Endothelial cell of umbilical vein (primary cell): ENCODE data around the gene KIDINS220. TPM values are rescaled to one million over a fixed set of nuclear protein-coding genes. Genes with fewer than 3 reads are reported as not detected.

ENCODE experiments used
- BruUV-seq: library from RNA; stranded (reverse); fragments of 400-500 nt; replicated peaks from 2 replicates; lab custom pipeline; 2021; lab: Mats Ljungman, UMichigan
- CTCF ChIA-PET: fragments of 300-600, 350-600 bp; sonication (Branson Sonifier 250); formaldehyde crosslinking; loops from one replicate; lab custom pipeline; 2021; ENCODE audit warnings: antibody characterized with exemption, inconsistent platforms; lab: Charles Lee
- POLR2A ChIA-PET: fragments of 300-600, 350-600 bp; sonication (Branson Sonifier 250); formaldehyde crosslinking; loops from one replicate; lab custom pipeline; 2021; ENCODE audit warnings: antibody characterized with exemption, inconsistent platforms; lab: Charles Lee
- DNase-seq: peaks from one replicate; pipeline ENCODE4 v3.0.0-alpha.2; 2011; ENCODE audit warnings: low read depth, low spot score
- FAIRE-seq: peaks from 2 replicates; lab custom pipeline; 2011; peaks lifted over from hg19 to GRCh38; lab: Jason Lieb, UNC
- H2AFZ ChIP-seq: 2 replicates; pipeline ENCODE4 v1.6.0; 2012; ENCODE audit warnings: low read depth, low read length, control low read depth, inconsistent platforms
- H3K27ac ChIP-seq: 2 replicates; pipeline ENCODE4 v1.5.1; 2011; ENCODE audit warnings: low read depth, mild to moderate bottlenecking, control low read depth, low read length, moderate library complexity; ENCODE audit not compliant: insufficient read depth
- H3K27me3 ChIP-seq, 2 experiments: 2 replicates each; pipeline versions ENCODE4 v1.6.0 to v1.6.1; 2011; ENCODE audit warnings: low read length in 2 of 2, mixed read lengths in 1 of 2; ENCODE audit not compliant: control insufficient read depth in 2 of 2, insufficient read depth in 2 of 2
- H3K36me3 ChIP-seq, 2 experiments: 2 replicates in 1 of 2; 3 replicates in 1 of 2; pipeline ENCODE4 v1.5.1; 2011; ENCODE audit warnings: low read length in 2 of 2, mild to moderate bottlenecking in 1 of 2, moderate library complexity in 1 of 2; ENCODE audit not compliant: control insufficient read depth in 2 of 2, insufficient read depth in 2 of 2; ENCODE audit errors: extremely low read depth in 1 of 2
- H3K4me1 ChIP-seq: 3 replicates; pipeline ENCODE4 v1.5.1; 2011; ENCODE audit warnings: mild to moderate bottlenecking, low read length; ENCODE audit not compliant: control insufficient read depth, insufficient read depth; ENCODE audit errors: extremely low read depth
- H3K4me2 ChIP-seq: 2 replicates; pipeline ENCODE4 v1.6.1; 2011; ENCODE audit warnings: low read length, control low read depth, mixed read lengths; ENCODE audit not compliant: insufficient read depth
- H3K4me3 ChIP-seq, 3 experiments: fragments of 200-600 bp in 1 of 3; sonication (generic), shearing (Covaris generic) in 1 of 3; replicated peaks in 1 of 3; 2 replicates each; pipeline ENCODE4 v1.5.1; 2011 to 2016; ENCODE audit warnings: control low read depth in 3 of 3, low read length in 3 of 3, mild to moderate bottlenecking in 2 of 3, inconsistent platforms in 1 of 3, low read depth in 1 of 3, moderate library complexity in 1 of 3; ENCODE audit not compliant: insufficient read depth in 1 of 3
- H3K79me2 ChIP-seq: 2 replicates; pipeline ENCODE4 v1.6.0; 2012; ENCODE audit warnings: low read length, inconsistent platforms; ENCODE audit not compliant: control insufficient read depth, insufficient read depth
- H3K9ac ChIP-seq: replicated peaks from 2 replicates; pipeline ENCODE3; 2011; ENCODE audit warnings: low read length, control low read depth; ENCODE audit not compliant: insufficient read depth; ENCODE audit errors: extremely low read depth
- H3K9me1 ChIP-seq: replicated peaks from 3 replicates; pipeline ENCODE4 v1.6.0; 2011; ENCODE audit warnings: mild to moderate bottlenecking, low read length; ENCODE audit not compliant: control insufficient read depth, insufficient read depth; ENCODE audit errors: extremely low read depth
- H3K9me3 ChIP-seq: replicated peaks from 2 replicates; pipeline ENCODE4 v1.5.1; 2012; ENCODE audit warnings: low read length, inconsistent platforms; ENCODE audit not compliant: control insufficient read depth, insufficient read depth
- H4K20me1 ChIP-seq: replicated peaks from 2 replicates; pipeline ENCODE3; 2011; ENCODE audit warnings: mild to moderate bottlenecking, low read length; ENCODE audit not compliant: control insufficient read depth, insufficient read depth; ENCODE audit errors: extremely low read depth
- CTCF ChIP-seq, 2 donors: IDR thresholded peaks; 1 replicate in 1 of 2; 2 replicates in 1 of 2; pipeline ENCODE4 v1.5.1; 2011; ENCODE audit warnings: low read length in 2 of 2, mild to moderate bottlenecking in 2 of 2, moderate library complexity in 2 of 2, control low read depth in 1 of 2, inconsistent platforms in 1 of 2, low read depth in 1 of 2; ENCODE audit not compliant: insufficient read depth in 1 of 2; ENCODE audit errors: extremely low read depth in 1 of 2
- EZH2 ChIP-seq: IDR thresholded peaks from 2 replicates; pipeline ENCODE4 v1.6.1; 2012; ENCODE audit warnings: borderline replicate concordance, low read depth, mild to moderate bottlenecking, moderate library complexity, low read length, inconsistent platforms; ENCODE audit not compliant: severe bottlenecking
- GATA2 ChIP-seq: IDR thresholded peaks from 2 replicates; pipeline ENCODE4 v1.7.0; 2011; ENCODE audit warnings: low read depth, mild to moderate bottlenecking, moderate library complexity, mixed read lengths, low read length; ENCODE audit not compliant: insufficient read length, insufficient read depth
- JUN ChIP-seq: IDR thresholded peaks from 2 replicates; pipeline ENCODE4 v1.6.1; 2011; ENCODE audit warnings: borderline replicate concordance, low read depth; ENCODE audit not compliant: insufficient read length, insufficient read depth
- MYC ChIP-seq: IDR thresholded peaks from one replicate; pipeline ENCODE4 v1.6.1; 2011; ENCODE audit warnings: mild to moderate bottlenecking, low read depth, low read length
- POLR2A ChIP-seq: IDR thresholded peaks from 2 replicates; pipeline ENCODE4 v1.6.1; 2012; ENCODE audit warnings: low read depth, mild to moderate bottlenecking, control low read depth, low read length
- POLR2AphosphoS5 ChIP-seq: IDR thresholded peaks from 2 replicates; pipeline ENCODE4 v1.6.1; 2012; ENCODE audit warnings: low read depth, mild to moderate bottlenecking, control low read depth, low read length, moderate library complexity; ENCODE audit not compliant: insufficient read depth
- dilution Hi-C: fragments of 300-500 bp; cut with MboI; formaldehyde crosslinking; loops from one replicate; pipeline ENCODE4 v1.15.0; 2019; ENCODE audit warnings: low sequenced_read_pairs; ENCODE audit not compliant: extremely low pct_ligation_motif_present
- intact Hi-C: fragments of 100-400 bp; cut with micrococcal nuclease; formaldehyde crosslinking; loops from one replicate; pipeline ENCODE4 v1.10.0; 2022
- polyA plus RNA-seq, 4 experiments: library from polyadenylated mRNA; depleted of rRNA in 3 of 4; stranded (reverse) in 3 of 4; unstranded in 1 of 4; fragments of >200 nt; gene quantifications; 2 replicates each; pipeline versions ENCODE4 v1.2.1 to v1.2.3, GENCODE V29; 2011 to 2012; ENCODE audit warnings: missing spikeins in 1 of 4
- total RNA-seq: library from RNA; stranded (reverse); gene quantifications from 2 replicates; pipeline ENCODE4 v1.2.3, GENCODE V29; 2021

Gene KIDINS220
- total and polyA plus RNA-seq, 2 donors (not counting 3 experiments of a cell fraction or from before 2014, with no cell fraction given): 33.9 to 41.3 TPM

GRCh38 chr2:8847400-8847799 lies 10.0 kb upstream of the KIDINS220 start:
- dilution Hi-C loops: no loop called here
- Histone ChIP-seq H3K27me3 (peaks cover 3 to 6% of the 10 kb centered on the region in 2 experiments), H3K27ac (no peak overlapping the region), H3K79me2 (no peaks in the 10 kb centered on the region), H3K4me2 (no peak overlapping the region), H2AFZ (no peak overlapping the region), H3K36me3 (no peaks in the 10 kb centered on the region), H3K4me3 (no peak overlapping the region), H3K4me1 (no peaks in the 10 kb centered on the region), H4K20me1 (no peaks in the 10 kb centered on the region), H3K9me1 (no peaks in the 10 kb centered on the region), H3K9me3 (no peaks in the 10 kb centered on the region), H3K9ac (no peak overlapping the region)
- POLR2A ChIA-PET: no interaction called here
- no peak for FAIRE-seq
- DNase-seq: no peak
- BruUV-seq: no TSS peak
- CTCF ChIA-PET: no interaction called here
- TF ChIP-seq POLR2AphosphoS5: no peak
- TF ChIP-seq CTCF (IDR thresholded peaks at IDR 0.05; ENCODE audit: extremely low read depth in 1 of 2, insufficient read depth in 1 of 2, low read depth in 1 of 2, low read length in 2 of 2): no peak
- TF ChIP-seq POLR2A: no peak
- TF ChIP-seq JUN: no peak
- TF ChIP-seq GATA2: no peak
- no peak for TF ChIP-seq EZH2
- TF ChIP-seq MYC: no peak
- intact Hi-C loops: no loop called here
